Nephron progenitor cell (in vitro differentiated cells): Measurements from ENCODE around the gene UBL7.
"Not testable (repeated sequence)": the region's sequence is repeated elsewhere in the genome, so short reads cannot be mapped to it uniquely, and the experiment has no call there.

Source experiments
- DNase-seq: peaks from one replicate; pipeline ENCODE4 v3.0.0; 2021
- H3K27ac Mint-ChIP-seq: 2 replicates; pipeline ENCODE4 v1.8.0; 2021; ENCODE audit warnings: mild to moderate bottlenecking, moderate library complexity, mixed read lengths
- H3K27me3 Mint-ChIP-seq: 2 replicates; pipeline ENCODE4 v1.8.0; 2021; ENCODE audit warnings: mild to moderate bottlenecking, low read depth, mixed read lengths; ENCODE audit not compliant: poor library complexity
- H3K36me3 Mint-ChIP-seq: 2 replicates; pipeline ENCODE4 v1.8.0; 2021; ENCODE audit warnings: low read depth, mixed read lengths
- H3K4me1 Mint-ChIP-seq: 2 replicates; pipeline ENCODE4 v1.8.0; 2021; ENCODE audit warnings: mixed read lengths
- H3K4me3 Mint-ChIP-seq: 2 replicates; pipeline ENCODE4 v1.8.0; 2021; ENCODE audit warnings: mild to moderate bottlenecking, moderate library complexity, mixed read lengths
- H3K9me3 Mint-ChIP-seq: 2 replicates; pipeline ENCODE4 v1.8.0; 2021; ENCODE audit warnings: mild to moderate bottlenecking, moderate library complexity, mixed read lengths
- CTCF ChIP-seq: fragments of 200-600 bp; sonication (generic); IDR thresholded peaks from 2 replicates; pipeline ENCODE4 v1.5.0; 2021; ENCODE audit warnings: antibody characterized with exemption

The UBL7 gene

GRCh38 chr15:74489518-74490338 is 28.8 kb upstream of the UBL7 start:
- Mint-ChIP-seq H3K27me3 (no peaks in the 10 kb centered on the region), H3K27ac (no peak overlapping the region), H3K4me3 (peak overlapping the region; percentile 54), H3K4me1 (peaks cover 21% of the 10 kb centered on the region), H3K9me3 (no peaks in the 10 kb centered on the region), H3K36me3 (peaks cover 14% of the 10 kb centered on the region)
- DNase-seq = peak; percentile 77
- TF ChIP-seq CTCF = peak; percentile 69

GRCh38 chr15:74488776-74489175 is 27.8 kb upstream of the UBL7 start:
- Mint-ChIP-seq H3K27me3 (no peaks in the 10 kb centered on the region), H3K4me1 (peaks cover 21% of the 10 kb centered on the region), H3K27ac (no peak overlapping the region), H3K4me3 (no peak overlapping the region), H3K9me3 (no peaks in the 10 kb centered on the region), H3K36me3 (peaks cover 17% of the 10 kb centered on the region)
- no peak for DNase-seq
- no peak for TF ChIP-seq CTCF

- H3K27me3 Mint-ChIP-seq = no peaks in the 10 kb centered on the region
- H3K36me3 Mint-ChIP-seq = peaks cover 47% of the 10 kb centered on the region
- no peak overlapping the region for H3K4me3 Mint-ChIP-seq
- peak overlapping the region; percentile 33 for H3K27ac Mint-ChIP-seq
- H3K4me1 Mint-ChIP-seq = no peaks in the 10 kb centered on the region
- H3K9me3 Mint-ChIP-seq = peaks cover 3% of the 10 kb centered on the region
- DNase-seq = no peak
- TF ChIP-seq CTCF = no peak
Observed at GRCh38 chr15:74482661-74483060, 21.7 kb upstream of the UBL7 start.

GRCh38 chr15:74480364-74480763 is 19.4 kb upstream of the UBL7 start:
- peaks cover 58% of the 10 kb centered on the region for H3K36me3 Mint-ChIP-seq
- not testable (repeated sequence) for H3K4me1 Mint-ChIP-seq, H3K27ac Mint-ChIP-seq, H3K9me3 Mint-ChIP-seq, H3K27me3 Mint-ChIP-seq, H3K4me3 Mint-ChIP-seq, DNase-seq

GRCh38 chr15:74471621-74472020 is 10.7 kb upstream of the UBL7 start:
- peaks cover 12% of the 10 kb centered on the region for H3K9me3 Mint-ChIP-seq

GRCh38 chr15:74470631-74471395 is 9.9 kb upstream of the UBL7 start:
- Mint-ChIP-seq H3K36me3 (peaks cover 75% of the 10 kb centered on the region), H3K27ac (no peak overlapping the region), H3K4me3 (no peak overlapping the region), H3K27me3 (peaks cover 4% of the 10 kb centered on the region), H3K4me1 (no peaks in the 10 kb centered on the region), H3K9me3 (peaks cover 20% of the 10 kb centered on the region)
- no peak for DNase-seq
- TF ChIP-seq CTCF = no peak

More at GRCh38 chr15:74471621-74472020, 10.7 kb upstream of the UBL7 start:
- not testable (repeated sequence) for H3K4me3 Mint-ChIP-seq, DNase-seq, H3K27ac Mint-ChIP-seq, H3K4me1 Mint-ChIP-seq, H3K27me3 Mint-ChIP-seq
- peaks cover 75% of the 10 kb centered on the region for H3K36me3 Mint-ChIP-seq
